GM06990 (cell line): ENCODE results near the gene SPATA25.

Experiments
- DNase-seq: peaks from one replicate; pipeline ENCODE4 v3.0.0-alpha.2; 2011; ENCODE audit not compliant: insufficient read length; ENCODE audit errors: extremely low read depth
- H3K27me3 ChIP-seq: replicated peaks from 2 replicates; pipeline ENCODE4 v1.6.0; 2011; ENCODE audit warnings: low read length; ENCODE audit not compliant: control insufficient read depth, insufficient read depth
- H3K36me3 ChIP-seq: 2 replicates; pipeline ENCODE4 v1.5.1; 2011; ENCODE audit warnings: low read length; ENCODE audit not compliant: control insufficient read depth, insufficient read depth
- H3K4me3 ChIP-seq: replicated peaks from 2 replicates; pipeline ENCODE4 v1.5.1; 2011; ENCODE audit warnings: low read depth, mild to moderate bottlenecking, control low read depth, low read length
- CTCF ChIP-seq: IDR thresholded peaks from 2 replicates; pipeline ENCODE4 v1.5.1; 2011; ENCODE audit warnings: low read length, control low read depth, mild to moderate bottlenecking, inconsistent platforms; ENCODE audit not compliant: insufficient read depth, poor library complexity, severe bottlenecking

SPATA25 gene

GRCh38 chr20:45913116-45913515, 25.7 kb upstream of the SPATA25 start:
- H3K36me3 ChIP-seq, result no peaks in the 10 kb centered on the region
- no peaks in the 10 kb centered on the region for H3K27me3 ChIP-seq
- no peak for TF ChIP-seq CTCF
- no peak for DNase-seq
- H3K4me3 ChIP-seq, result no peak overlapping the region

- no peaks in the 10 kb centered on the region for H3K27me3 ChIP-seq
- no peak for DNase-seq
- TF ChIP-seq CTCF, result no peak
- H3K4me3 ChIP-seq, result peak overlapping the region; percentile 53
- no peaks in the 10 kb centered on the region; the same call in 1 of the 2 replicates for H3K36me3 ChIP-seq
These were observed 24.9 kb upstream of the SPATA25 start for GRCh38 chr20:45912344-45912682.

GRCh38 chr20:45911486-45912343, 24.3 kb upstream of the SPATA25 start, which contains the start of gene PLTP:
Gene PLTP, minus strand, starts transcription at chr20:45912155. Its CDS starts 703 bp downstream, at chr20:45911452.
- no peaks in the 10 kb centered on the region; the same call in 1 of the 2 replicates for H3K36me3 ChIP-seq
- no peak for TF ChIP-seq CTCF
- peak; percentile 50 for DNase-seq
- no peaks in the 10 kb centered on the region for H3K27me3 ChIP-seq
- H3K4me3 ChIP-seq, result peak within 1 kb of the TSS; percentile 53

- peak overlapping the region; percentile 53 for H3K4me3 ChIP-seq
- TF ChIP-seq CTCF, result no peak
- no peaks in the 10 kb centered on the region; the same call in 1 of the 2 replicates for H3K36me3 ChIP-seq
- DNase-seq, result peak; percentile 96
- no peaks in the 10 kb centered on the region for H3K27me3 ChIP-seq
These were observed 23.5 kb upstream of the SPATA25 start for GRCh38 chr20:45910670-45911485.

GRCh38 chr20:45909817-45910669, 22.6 kb upstream of the SPATA25 start:
- DNase-seq, result no peak
- no peaks in the 10 kb centered on the region; the same call in 1 of the 2 replicates for H3K36me3 ChIP-seq
- H3K27me3 ChIP-seq, result no peaks in the 10 kb centered on the region
- no peak for TF ChIP-seq CTCF
- H3K4me3 ChIP-seq, result peak overlapping the region; percentile 40
